Tibial nerve (tissue), 4 donors: ENCODE data around the gene MUC13. TPM values are rescaled to one million over a fixed set of nuclear protein-coding genes. Genes with fewer than 3 reads are reported as not detected.

ENCODE experiments used
- DNase-seq, 2 donors: peaks; one replicate each; pipeline ENCODE4 v3.0.0-alpha.2; 2019; ENCODE audit warnings: low spot score in 2 of 2
- H3K27ac ChIP-seq, 4 donors: fragments of 200-600 bp; sonication (generic) in 3 of 4; one replicate each; pipeline ENCODE4 v1.5.1; 2017 to 2019; ENCODE audit warnings: mild to moderate bottlenecking in 1 of 4
- H3K27me3 ChIP-seq, 2 donors: fragments of 200-600 bp; sonication (generic) in 1 of 2; one replicate each; pipeline versions ENCODE4 v1.5.1 to v1.6.0; 2017 to 2019
- H3K36me3 ChIP-seq, 3 donors: fragments of 200-600 bp; sonication (generic); one replicate each; pipeline ENCODE4 v1.5.1; 2018 to 2019
- H3K4me1 ChIP-seq, 4 donors: fragments of 200-600 bp; sonication (generic) in 3 of 4; one replicate each; pipeline ENCODE4 v1.5.1; 2017 to 2019
- H3K4me3 ChIP-seq, 4 donors: fragments of 200-600 bp; sonication (generic) in 3 of 4; one replicate each; pipeline ENCODE4 v1.5.1; 2017 to 2019; ENCODE audit warnings: mild to moderate bottlenecking in 1 of 4, moderate library complexity in 1 of 4
- H3K9me3 ChIP-seq, 4 donors: fragments of 200-600 bp; sonication (generic) in 3 of 4; one replicate each; pipeline ENCODE4 v1.5.1; 2017 to 2019
- CTCF ChIP-seq, 5 experiments: fragments of 200-600 bp in 3 of 5; fragments of 450-650 bp in 2 of 5; sonication (generic) in 3 of 5; IDR thresholded peaks; one replicate each; pipeline ENCODE4 v1.5.1; 2016 to 2019; ENCODE audit warnings: antibody characterized with exemption in 5 of 5, mild to moderate bottlenecking in 3 of 5, moderate library complexity in 2 of 5
- EP300 ChIP-seq, 2 donors: sonication (generic); formaldehyde crosslinking; IDR thresholded peaks; one replicate each; pipeline ENCODE4 v1.6.1; 2017; ENCODE audit warnings: antibody characterized with exemption in 2 of 2, mild to moderate bottlenecking in 1 of 2
- POLR2A ChIP-seq, 2 donors: fragments of 450-650 bp; IDR thresholded peaks; one replicate each; pipeline ENCODE4 v1.6.1; 2017; ENCODE audit warnings: antibody characterized with exemption in 2 of 2, mild to moderate bottlenecking in 2 of 2, moderate library complexity in 2 of 2
- WGBS, 2 donors: methylation state at CpG; one replicate each; pipeline ENCODE4 v1.1.5; 2018; 5-methylcytosine and 5-hydroxymethylcytosine counted together
- total RNA-seq, 4 donors: library from RNA; depleted of rRNA; stranded (reverse); fragments of >200 nt; gene quantifications; one replicate each; pipeline ENCODE4 v1.1.0, GENCODE V29; 2016

MUC13 gene
- total RNA-seq, 4 donors from 2014 or later: not detected

- peaks cover 0 to 71% (median 23%) of the 10 kb centered on the region in 4 donors for H3K4me1 ChIP-seq
- no peak for DNase-seq
- no peak for TF ChIP-seq CTCF (IDR thresholded peaks at IDR 0.05)
- no peak for TF ChIP-seq POLR2A (IDR thresholded peaks at IDR 0.05)
- no peak for TF ChIP-seq EP300 (IDR thresholded peaks at IDR 0.05)
- no peaks in the 10 kb centered on the region for H3K27me3 ChIP-seq
- 83 to 87% methylated on average over 11 of the region's 11 CpGs for WGBS, 2 donors
- H3K4me3 ChIP-seq: no peak overlapping the region
- H3K27ac ChIP-seq: peak overlapping the region in 1 of 4 donors; percentile 22
- no peaks in the 10 kb centered on the region for H3K9me3 ChIP-seq
- H3K36me3 ChIP-seq: no peaks in the 10 kb centered on the region
Observed at GRCh38 chr3:124881976-124882697, 52.4 kb downstream of the MUC13 start.

- Histone ChIP-seq H3K9me3 (no peaks in the 10 kb centered on the region), H3K4me1 (peaks cover 0 to 66% (median 18%) of the 10 kb centered on the region in 4 donors), H3K4me3 (no peak overlapping the region), H3K27ac (peak overlapping the region in 3 of 4 donors; percentile 45 to 80 (median 62)), H3K27me3 (no peaks in the 10 kb centered on the region), H3K36me3 (no peaks in the 10 kb centered on the region)
- DNase-seq: no peak
- no peak for TF ChIP-seq POLR2A (IDR thresholded peaks at IDR 0.05)
- no peak for TF ChIP-seq EP300 (IDR thresholded peaks at IDR 0.05)
- TF ChIP-seq CTCF (IDR thresholded peaks at IDR 0.05): no peak
Observed at GRCh38 chr3:124879337-124879680, 55.2 kb downstream of the MUC13 start.

- 19% methylated on average over 6 of the region's 6 CpGs for WGBS, 2 donors
Observed at GRCh38 chr3:124878561-124879336, 55.8 kb downstream of the MUC13 start.

GRCh38 chr3:124877674-124878073 is 56.9 kb downstream of the MUC13 start:
- Histone ChIP-seq H3K27ac (peak overlapping the region in 2 of 4 donors; percentile 45 to 80), H3K9me3 (no peaks in the 10 kb centered on the region), H3K36me3 (no peaks in the 10 kb centered on the region), H3K27me3 (no peaks in the 10 kb centered on the region), H3K4me3 (no peak overlapping the region), H3K4me1 (peaks cover 0 to 51% (median 17%) of the 10 kb centered on the region in 4 donors)
- TF ChIP-seq CTCF (IDR thresholded peaks at IDR 0.05) (no peak), EP300 (IDR thresholded peaks at IDR 0.05) (no peak), POLR2A (IDR thresholded peaks at IDR 0.05) (no peak)
- DNase-seq: no peak
- WGBS, 2 donors: 80 to 85% methylated on average over 3 of the region's 3 CpGs

More at GRCh38 chr3:124878561-124879336, 55.8 kb downstream of the MUC13 start:
- no peak overlapping the region for H3K4me3 ChIP-seq
- no peaks in the 10 kb centered on the region for H3K9me3 ChIP-seq
- peak overlapping the region in 3 of 4 donors; percentile 45 to 80 (median 62) for H3K27ac ChIP-seq
- no peaks in the 10 kb centered on the region for H3K27me3 ChIP-seq
- peak in 1 of 2 donors; percentile 48 for DNase-seq
- no peak for TF ChIP-seq CTCF (IDR thresholded peaks at IDR 0.05)
- no peak for TF ChIP-seq POLR2A (IDR thresholded peaks at IDR 0.05)
- peak; percentile 32 to 86 for TF ChIP-seq EP300 (IDR thresholded peaks at IDR 0.05)
- H3K4me1 ChIP-seq: peaks cover 0 to 62% (median 17%) of the 10 kb centered on the region in 4 donors
- H3K36me3 ChIP-seq: no peaks in the 10 kb centered on the region

- no peaks in the 10 kb centered on the region for H3K9me3 ChIP-seq
- no peak overlapping the region for H3K4me3 ChIP-seq
- DNase-seq: no peak
- TF ChIP-seq EP300 (IDR thresholded peaks at IDR 0.05) (peak in 1 of 2 donors; percentile 68), POLR2A (IDR thresholded peaks at IDR 0.05) (no peak), CTCF (IDR thresholded peaks at IDR 0.05) (no peak)
- H3K4me1 ChIP-seq: peaks cover 0 to 47% (median 17%) of the 10 kb centered on the region in 4 donors
- H3K27ac ChIP-seq: peak overlapping the region in 2 of 4 donors; percentile 3 to 58
- WGBS, 2 donors: 47 to 49% methylated on average over 3 of the region's 3 CpGs
- H3K36me3 ChIP-seq: peaks cover 0 to 11% (median 0%) of the 10 kb centered on the region in 3 donors
- no peaks in the 10 kb centered on the region for H3K27me3 ChIP-seq
Observed at GRCh38 chr3:124876401-124876878, 58.1 kb downstream of the MUC13 start.
